ENCODE results near the gene CPLANE1. TPM values are rescaled to one million over a fixed set of nuclear protein-coding genes. Genes with fewer than 3 reads are reported as not detected.
A peak's percentile ranks its signal among the peaks of the same experiment; 100 is the strongest.

The CPLANE1 gene
- total RNA-seq, 4 donors from 2014 or later, result 14.0 to 65.2 (median 21.3) TPM

- Histone ChIP-seq H3K9me3 (no peaks in the 10 kb centered on the region), H3K27ac (no peak overlapping the region), H3K27me3 (no peaks in the 10 kb centered on the region), H3K4me3 (no peak overlapping the region), H3K4me1 (no peaks in the 10 kb centered on the region), H3K36me3 (no peaks in the 10 kb centered on the region)
- no peak for DNase-seq
- no peak for TF ChIP-seq CTCF (IDR thresholded peaks at IDR 0.05)
Observed at GRCh38 chr5:37255774-37256358, 6.7 kb upstream of the CPLANE1 start.

- TF ChIP-seq CTCF (IDR thresholded peaks at IDR 0.05) (no peak), POLR2A (IDR thresholded peaks at IDR 0.05) (no peak)
- no peaks in the 10 kb centered on the region for H3K4me1 ChIP-seq
- H3K9me3 ChIP-seq, result no peaks in the 10 kb centered on the region
- no peak overlapping the region for H3K4me3 ChIP-seq
- no peak for DNase-seq
- no peak overlapping the region for H3K27ac ChIP-seq
- no peaks in the 10 kb centered on the region for H3K27me3 ChIP-seq
- H3K36me3 ChIP-seq, result no peaks in the 10 kb centered on the region
Observed at GRCh38 chr5:37254581-37254980, 5.4 kb upstream of the CPLANE1 start.

- peaks cover 0 to 4% (median 0%) of the 10 kb centered on the region in 4 donors for H3K9me3 ChIP-seq
- no peak for DNase-seq
- no peaks in the 10 kb centered on the region for H3K36me3 ChIP-seq
- no peak overlapping the region for H3K4me3 ChIP-seq
- no peak overlapping the region for H3K27ac ChIP-seq
- H3K4me1 ChIP-seq, result peaks cover 0 to 10% (median 0%) of the 10 kb centered on the region in 4 donors
- H3K27me3 ChIP-seq, result no peaks in the 10 kb centered on the region
- TF ChIP-seq POLR2A (IDR thresholded peaks at IDR 0.05) (no peak), CTCF (IDR thresholded peaks at IDR 0.05) (no peak)
Observed at GRCh38 chr5:37251665-37252064, 2.5 kb upstream of the CPLANE1 start.

GRCh38 chr5:37249815-37250164 lies 614 bp upstream of the CPLANE1 start:
- TF ChIP-seq CTCF (IDR thresholded peaks at IDR 0.05) (no peak), POLR2A (IDR thresholded peaks at IDR 0.05) (no peak)
- no peak for DNase-seq
- peak overlapping the region; percentile 67 to 93 (median 74) for H3K4me3 ChIP-seq
- H3K4me1 ChIP-seq, result peaks cover 0 to 10% (median 0%) of the 10 kb centered on the region in 4 donors
- peaks cover 0 to 4% (median 0%) of the 10 kb centered on the region in 4 donors for H3K9me3 ChIP-seq
- H3K36me3 ChIP-seq, result no peaks in the 10 kb centered on the region
- peak overlapping the region; percentile 72 to 91 (median 78) for H3K27ac ChIP-seq
- no peaks in the 10 kb centered on the region for H3K27me3 ChIP-seq

GRCh38 chr5:37248421-37248969 lies 681 bp downstream of the CPLANE1 start:
- Histone ChIP-seq H3K9me3 (peaks cover 0 to 4% (median 0%) of the 10 kb centered on the region in 4 donors), H3K27ac (peak overlapping the region; percentile 72 to 91 (median 78)), H3K4me1 (peaks cover 0 to 10% (median 0%) of the 10 kb centered on the region in 4 donors), H3K36me3 (no peaks in the 10 kb centered on the region), H3K27me3 (no peaks in the 10 kb centered on the region), H3K4me3 (peak overlapping the region; percentile 67 to 93 (median 74))
- TF ChIP-seq POLR2A (IDR thresholded peaks at IDR 0.05) (no peak), CTCF (IDR thresholded peaks at IDR 0.05) (no peak)
- DNase-seq, result no peak
